Mammary epithelial cell (primary cell): ENCODE measurements around the gene MTURN.

Experiments used
- EZH2 ChIP-seq: IDR thresholded peaks from 2 replicates; pipeline ENCODE4 v1.6.1; 2012; ENCODE audit warnings: low read length, inconsistent platforms, borderline replicate concordance
- TF ChIP-seq, protein P1 (sequence below), 2 donors: IDR thresholded peaks in 1 of 2; conservative IDR thresholded peaks in 1 of 2; 2 replicates each; pipeline ENCODE4 v1.5.1; 2011 to 2012; ENCODE audit warnings: inconsistent platforms in 2 of 2, low read length in 2 of 2, mild to moderate bottlenecking in 2 of 2, control low read depth in 1 of 2, low read depth in 1 of 2; ENCODE audit not compliant: insufficient read depth in 1 of 2; ENCODE audit errors: extremely low read depth in 1 of 2

- TF ChIP-seq, protein P1, sequence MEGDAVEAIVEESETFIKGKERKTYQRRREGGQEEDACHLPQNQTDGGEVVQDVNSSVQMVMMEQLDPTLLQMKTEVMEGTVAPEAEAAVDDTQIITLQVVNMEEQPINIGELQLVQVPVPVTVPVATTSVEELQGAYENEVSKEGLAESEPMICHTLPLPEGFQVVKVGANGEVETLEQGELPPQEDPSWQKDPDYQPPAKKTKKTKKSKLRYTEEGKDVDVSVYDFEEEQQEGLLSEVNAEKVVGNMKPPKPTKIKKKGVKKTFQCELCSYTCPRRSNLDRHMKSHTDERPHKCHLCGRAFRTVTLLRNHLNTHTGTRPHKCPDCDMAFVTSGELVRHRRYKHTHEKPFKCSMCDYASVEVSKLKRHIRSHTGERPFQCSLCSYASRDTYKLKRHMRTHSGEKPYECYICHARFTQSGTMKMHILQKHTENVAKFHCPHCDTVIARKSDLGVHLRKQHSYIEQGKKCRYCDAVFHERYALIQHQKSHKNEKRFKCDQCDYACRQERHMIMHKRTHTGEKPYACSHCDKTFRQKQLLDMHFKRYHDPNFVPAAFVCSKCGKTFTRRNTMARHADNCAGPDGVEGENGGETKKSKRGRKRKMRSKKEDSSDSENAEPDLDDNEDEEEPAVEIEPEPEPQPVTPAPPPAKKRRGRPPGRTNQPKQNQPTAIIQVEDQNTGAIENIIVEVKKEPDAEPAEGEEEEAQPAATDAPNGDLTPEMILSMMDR (conservative IDR thresholded peaks at IDR 0.05 in 1 of 2, IDR thresholded peaks at IDR 0.05 in 1 of 2; ENCODE audit: extremely low read depth in 1 of 2, insufficient read depth in 1 of 2, low read depth in 1 of 2, low read length in 2 of 2), result no peak
- no peak for TF ChIP-seq EZH2
Measured at GRCh38 chr7:30149640-30150272, 15.0 kb downstream of the MTURN start.
